COLO668 (cell line): ENCODE measurements around the gene MGMT.
"Not testable (repeated sequence)": the region's sequence is repeated elsewhere in the genome, so short reads cannot be mapped to it uniquely, and the experiment has no call there.

Experiments
- DNase-seq: peaks from one replicate; lab custom pipeline; 2025; ENCODE audit not compliant: unreplicated experiment; lab: John Stamatoyannopoulos, UW

The MGMT gene

DNA sequence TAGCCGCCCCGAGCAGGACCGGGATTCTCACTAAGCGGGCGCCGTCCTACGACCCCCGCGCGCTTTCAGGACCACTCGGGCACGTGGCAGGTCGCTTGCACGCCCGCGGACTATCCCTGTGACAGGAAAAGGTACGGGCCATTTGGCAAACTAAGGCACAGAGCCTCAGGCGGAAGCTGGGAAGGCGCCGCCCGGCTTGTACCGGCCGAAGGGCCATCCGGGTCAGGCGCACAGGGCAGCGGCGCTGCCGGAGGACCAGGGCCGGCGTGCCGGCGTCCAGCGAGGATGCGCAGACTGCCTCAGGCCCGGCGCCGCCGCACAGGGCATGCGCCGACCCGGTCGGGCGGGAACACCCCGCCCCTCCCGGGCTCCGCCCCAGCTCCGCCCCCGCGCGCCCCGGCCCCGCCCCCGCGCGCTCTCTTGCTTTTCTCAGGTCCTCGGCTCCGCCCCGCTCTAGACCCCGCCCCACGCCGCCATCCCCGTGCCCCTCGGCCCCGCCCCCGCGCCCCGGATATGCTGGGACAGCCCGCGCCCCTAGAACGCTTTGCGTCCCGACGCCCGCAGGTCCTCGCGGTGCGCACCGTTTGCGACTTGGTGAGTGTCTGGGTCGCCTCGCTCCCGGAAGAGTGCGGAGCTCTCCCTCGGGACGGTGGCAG, at the start of gene MGMT:
Gene MGMT (plus strand): TSS at position 539 of the 656 bp plus-strand sequence.
- DNase-seq: peak; percentile 86

DNA sequence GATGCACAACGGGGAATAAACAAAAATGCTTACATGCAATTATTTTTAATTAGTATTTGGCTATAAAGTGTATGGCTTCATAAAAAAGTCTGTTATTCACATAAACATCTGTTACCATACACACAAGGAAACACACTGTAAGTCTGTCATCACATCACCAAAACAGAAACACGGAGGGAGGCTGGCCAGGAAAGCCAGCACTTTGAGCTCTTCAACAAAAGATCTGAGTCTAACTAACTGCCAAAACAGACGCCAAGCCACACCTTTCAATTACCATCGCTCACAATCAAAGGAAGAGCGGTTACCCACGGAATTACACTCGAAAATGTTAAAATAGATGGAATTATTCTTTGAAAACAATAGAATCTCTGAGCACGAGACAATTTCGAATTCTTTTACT, 49.2 kb upstream of the MGMT start:
- DNase-seq: no peak

DNA sequence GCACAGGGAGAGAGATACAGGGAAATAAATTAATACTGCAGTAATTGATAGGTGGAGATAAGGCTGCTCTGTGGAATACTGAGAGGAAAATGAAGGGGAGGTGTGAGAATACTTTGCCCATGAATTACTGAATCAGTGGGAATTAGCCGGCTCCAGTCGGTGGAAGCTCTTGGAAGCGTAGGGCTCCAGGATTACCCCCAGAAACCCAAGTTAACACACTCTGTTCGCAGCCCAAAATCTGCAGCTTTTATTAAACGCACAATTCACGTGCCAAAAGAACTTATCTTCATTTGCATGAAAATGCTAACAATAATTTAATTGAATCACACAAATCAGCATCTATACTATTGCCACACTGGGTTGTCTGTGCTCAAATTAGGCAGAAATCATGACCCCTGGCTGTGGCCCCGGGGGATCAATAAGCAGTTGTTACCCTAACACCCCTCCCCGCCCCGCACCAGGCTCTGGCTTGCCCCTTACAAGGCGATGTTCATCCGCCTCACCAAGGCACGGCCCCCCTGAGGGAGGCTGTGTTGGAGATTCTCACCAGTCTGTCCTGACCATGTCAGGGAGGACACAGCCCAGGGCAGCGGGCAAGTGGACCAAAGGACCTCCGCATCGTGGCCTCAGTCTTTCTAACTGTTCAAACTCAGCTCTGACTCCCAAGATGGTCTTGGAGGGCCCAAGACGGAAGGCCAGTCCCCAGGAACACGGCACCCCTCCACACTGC, 48.4 kb upstream of the MGMT start:
- no peak for DNase-seq

DNA sequence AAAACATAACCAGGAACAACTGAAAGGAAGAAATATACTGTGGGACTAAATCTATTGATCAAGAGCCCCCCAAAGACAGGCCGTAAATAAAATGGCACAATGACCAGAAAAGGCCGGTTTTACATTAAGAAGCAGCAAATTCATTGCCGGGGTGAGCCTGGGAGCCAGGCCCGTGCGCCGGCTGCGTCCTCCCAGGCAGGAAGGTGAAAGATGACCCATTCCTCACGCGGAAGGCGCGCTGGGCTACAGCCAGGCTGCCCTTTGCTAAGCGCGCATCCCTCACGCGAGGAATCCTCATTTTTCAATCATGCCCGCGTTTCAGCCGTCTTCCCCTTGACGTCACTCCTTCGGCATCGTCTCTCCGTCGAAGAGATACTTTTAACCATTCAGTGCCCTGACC, 47.6 kb upstream of the MGMT start:
- DNase-seq: no peak

DNA sequence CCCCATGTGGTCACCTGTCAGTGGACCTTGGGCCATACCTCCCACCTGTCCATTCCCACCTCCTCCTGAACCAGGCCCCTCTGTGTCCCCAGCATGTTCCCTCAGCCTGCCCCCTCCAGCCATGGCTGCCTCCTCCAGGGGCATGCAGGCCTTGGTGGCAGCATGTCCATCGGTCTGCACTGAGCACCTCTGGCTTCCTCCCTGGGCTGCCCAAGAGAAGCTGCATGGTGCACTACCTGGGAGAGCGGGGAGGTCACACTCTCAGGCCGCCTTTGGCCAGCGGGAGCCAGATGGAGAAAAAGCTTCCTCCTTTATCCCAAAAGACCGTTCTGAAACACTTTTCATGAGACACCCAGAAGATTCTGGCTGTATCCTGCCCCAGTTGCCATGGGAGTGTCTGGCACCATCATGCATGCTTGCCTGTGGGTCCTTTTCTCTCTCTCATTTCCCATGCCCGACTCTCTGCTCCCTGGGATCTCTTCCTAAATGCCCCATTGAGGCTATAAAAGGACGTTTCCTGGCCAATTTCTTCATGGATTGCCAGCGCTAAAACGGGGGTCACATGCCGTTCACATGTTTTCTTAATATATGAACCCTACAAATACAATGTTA, 45.5 kb upstream of the MGMT start:
- no peak for DNase-seq

DNA sequence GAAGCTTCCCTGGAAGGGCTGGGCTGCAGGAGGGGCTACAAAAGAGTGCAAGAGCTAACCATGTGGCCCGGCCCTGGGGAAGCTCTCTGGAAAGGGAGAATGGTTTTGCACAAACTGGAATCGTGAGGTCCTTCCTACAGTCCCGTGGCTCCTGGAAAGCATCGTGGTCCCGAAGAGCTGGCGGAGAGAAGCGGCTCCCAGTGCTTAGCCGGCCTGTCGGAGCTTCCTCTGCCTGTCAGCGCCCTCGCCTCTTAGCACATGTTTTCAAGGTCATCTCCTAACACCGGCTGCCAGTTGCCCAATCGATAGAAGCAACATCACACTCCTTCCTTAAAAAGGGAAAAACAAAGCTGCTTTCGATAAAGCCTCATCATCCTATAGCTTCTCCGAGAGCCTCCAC, 42.1 kb upstream of the MGMT start:
- no peak for DNase-seq

DNA sequence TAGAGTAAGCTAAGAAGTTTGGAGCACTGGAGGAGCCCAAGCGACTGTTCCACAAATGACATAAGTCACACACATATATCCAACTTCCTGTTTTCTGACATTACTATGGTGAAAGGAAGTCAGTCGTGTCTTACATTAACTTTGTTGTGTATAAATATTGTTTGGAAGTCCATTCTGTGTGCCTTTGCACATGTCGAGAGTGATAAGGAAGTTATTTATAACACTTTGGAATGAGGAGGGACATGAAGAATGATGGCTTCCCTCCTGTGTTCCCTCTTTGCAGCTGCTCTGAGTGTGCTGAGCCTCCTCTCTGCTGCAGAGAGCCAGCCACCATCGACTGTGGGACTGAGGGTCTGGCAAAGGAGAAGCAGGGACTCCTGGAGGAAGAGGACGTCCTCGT, 40.4 kb upstream of the MGMT start:
- no peak for DNase-seq

DNA sequence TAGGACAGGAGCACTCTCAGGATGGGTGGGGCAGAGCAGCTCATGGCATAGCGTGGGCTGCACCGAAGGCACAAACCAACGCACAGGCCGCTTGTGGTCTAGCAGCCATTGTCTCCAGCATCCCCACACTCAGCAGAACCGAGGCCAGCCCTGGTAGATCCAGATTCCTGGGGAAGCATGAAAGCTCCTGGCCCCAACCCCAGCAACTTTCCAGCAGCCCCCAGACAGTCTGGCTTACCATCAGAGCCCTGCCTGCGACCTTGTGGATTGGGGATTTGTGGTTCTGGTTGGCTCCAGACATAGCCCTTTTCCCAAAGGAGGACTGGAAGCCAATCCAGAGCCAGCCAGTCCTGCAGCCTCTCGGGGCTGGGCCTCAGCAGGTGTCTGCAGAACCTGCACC, 33.8 kb upstream of the MGMT start:
- DNase-seq: no peak

DNA sequence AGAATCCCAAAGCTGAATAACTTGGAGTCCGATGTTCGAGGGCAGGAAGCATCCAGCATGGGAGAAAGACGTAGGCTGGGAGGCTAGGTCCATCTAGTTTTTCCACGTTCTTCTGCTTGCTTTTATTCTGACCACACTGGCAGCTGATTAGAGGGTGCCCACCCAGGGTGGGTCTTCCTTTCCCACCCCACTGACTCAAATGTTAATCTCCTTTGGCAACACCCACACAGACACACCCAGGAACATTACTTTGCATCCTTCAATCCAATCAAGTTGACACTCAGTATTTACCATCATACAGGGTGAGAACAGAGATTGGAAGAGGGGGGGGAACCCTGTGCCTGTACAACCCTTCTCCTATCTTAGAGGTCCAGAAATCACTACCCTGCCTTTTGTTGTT, 31.3 kb upstream of the MGMT start:
- not testable (repeated sequence) for DNase-seq

DNA sequence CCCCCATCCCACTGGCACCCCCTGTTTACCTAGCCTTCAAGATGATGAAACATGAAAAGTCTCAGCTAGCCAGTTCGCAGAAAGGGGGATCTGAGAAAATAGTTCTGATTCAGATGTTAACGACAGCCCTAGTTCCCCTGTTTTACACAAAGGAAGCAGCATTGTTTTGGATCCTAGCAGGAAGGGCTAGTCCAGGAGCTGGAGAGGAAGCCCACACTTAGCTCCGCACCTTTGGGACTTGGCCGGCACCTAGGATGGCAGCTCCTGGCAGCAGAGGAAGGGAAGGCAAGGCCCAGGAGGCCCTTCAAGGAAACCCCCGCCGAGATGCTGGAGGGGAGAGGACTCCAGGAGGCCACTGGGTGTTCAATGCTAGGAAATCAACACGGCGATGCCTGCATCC, 29.0 kb upstream of the MGMT start:
- no peak for DNase-seq

DNA sequence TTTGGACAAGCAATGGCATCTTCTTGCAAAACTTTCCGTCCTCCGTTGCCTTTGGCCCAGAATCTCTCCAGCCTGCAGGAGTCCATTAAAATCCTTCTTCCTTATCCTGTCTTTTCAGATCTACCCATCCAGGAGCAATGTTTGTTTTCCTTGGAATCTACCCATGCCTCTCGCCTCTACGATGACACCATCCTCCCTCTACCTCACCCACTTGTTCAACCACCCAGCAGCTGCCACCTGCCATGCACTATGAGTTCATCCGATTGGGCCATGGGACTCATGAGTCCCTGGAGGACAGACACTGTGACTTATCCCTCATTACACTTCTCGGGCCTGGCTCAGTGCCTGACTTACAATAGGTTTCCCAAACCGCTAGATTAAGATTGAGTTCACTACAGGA, 26.8 kb upstream of the MGMT start:
- no peak for DNase-seq

DNA sequence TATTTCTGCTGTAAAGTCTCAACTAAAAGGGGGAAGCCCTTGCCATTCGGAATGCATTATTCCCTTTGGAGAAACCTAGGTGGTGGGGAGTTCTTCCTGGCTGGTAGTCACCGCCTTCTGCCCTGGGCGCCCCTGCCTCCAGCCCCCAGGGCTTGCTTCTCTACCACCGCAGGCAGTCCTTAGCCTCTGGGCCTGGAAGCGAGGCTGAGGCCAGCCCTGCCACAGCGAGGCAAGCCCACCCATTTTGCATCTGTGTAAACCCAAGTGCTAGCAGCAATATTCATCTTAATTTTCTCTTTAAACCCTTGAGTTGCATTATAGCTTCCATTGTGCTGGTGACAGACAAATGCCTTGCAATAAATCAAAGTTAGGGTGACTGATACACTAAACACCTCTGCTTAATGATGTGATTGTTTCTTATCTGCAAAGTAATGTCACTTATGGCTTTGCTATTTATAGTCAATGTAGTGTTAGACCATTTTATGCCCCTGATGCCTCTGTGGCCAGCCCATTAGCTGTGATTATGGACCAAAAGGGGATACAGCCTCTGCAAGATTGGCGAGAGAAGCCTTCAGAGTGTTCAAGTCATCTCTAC, 26.2 kb upstream of the MGMT start:
- no peak for DNase-seq

DNA sequence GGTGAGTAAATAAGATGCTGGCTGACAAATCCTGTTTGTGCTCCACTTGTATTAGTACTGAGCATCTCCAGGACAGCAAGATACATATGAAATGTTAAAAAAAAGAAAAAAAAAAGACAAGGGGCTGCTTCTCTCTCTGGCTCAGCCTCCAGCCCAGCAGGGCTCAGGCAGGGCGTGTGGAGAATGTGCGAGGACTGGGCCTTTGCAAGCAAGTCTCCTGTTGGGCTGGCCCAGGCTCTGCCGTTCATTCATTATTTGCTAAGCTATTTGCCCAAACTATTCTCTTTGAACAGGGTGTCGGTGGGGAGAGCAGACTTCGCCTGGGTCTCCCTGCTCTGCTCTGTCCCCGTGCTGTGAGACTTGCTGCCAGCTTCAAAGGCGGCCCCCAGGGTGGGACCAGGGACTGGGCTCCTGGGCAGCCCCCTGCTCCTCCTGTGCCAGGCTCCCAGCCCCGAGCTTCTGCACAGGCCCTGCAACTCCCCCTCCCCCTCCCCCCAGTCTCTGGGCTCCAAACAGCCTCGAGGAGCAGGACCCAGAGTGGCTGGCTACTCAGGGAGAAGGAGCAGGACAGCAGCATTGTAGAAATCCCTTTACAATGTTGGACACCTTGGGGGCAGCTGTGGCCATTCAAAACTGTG, 25.6 kb upstream of the MGMT start:
- no peak for DNase-seq

DNA sequence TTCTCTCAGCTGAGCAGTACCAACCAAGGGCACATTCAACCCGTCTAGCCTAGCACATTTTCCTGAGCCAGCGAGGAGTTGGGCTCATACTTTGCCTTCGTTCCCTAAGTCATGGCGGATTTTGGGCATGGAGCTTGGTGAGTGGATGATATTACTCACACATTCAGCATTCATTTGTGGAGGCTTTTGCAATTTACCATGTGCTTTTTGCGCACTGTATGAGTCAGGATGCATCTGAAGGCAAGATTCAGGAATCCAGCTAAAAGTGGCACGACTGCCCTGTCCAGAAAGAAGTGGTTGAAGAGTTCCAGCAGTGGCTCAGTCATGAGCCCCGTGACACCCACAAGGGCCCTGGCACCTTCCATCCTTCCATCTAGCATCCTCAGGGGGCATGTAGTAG, 24.2 kb upstream of the MGMT start:
- DNase-seq: no peak

DNA sequence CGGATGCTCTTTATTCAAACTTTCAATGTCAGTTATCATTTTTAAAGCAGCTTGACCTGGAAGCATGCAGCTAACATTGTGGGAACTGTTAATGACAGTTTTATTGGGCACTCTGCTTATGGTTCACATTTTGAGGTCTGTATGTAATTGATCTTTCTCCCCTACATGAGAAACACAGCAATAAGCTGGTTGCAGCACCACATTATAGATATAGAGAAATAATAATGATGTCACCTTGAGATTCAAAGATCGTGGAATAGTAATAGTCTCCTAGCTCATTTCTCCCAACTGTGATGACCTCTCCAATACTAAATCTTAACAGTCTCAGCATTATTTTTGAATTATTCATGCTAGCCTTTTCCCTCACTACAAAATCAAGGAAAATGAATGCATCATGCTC, 22.7 kb upstream of the MGMT start:
- no peak for DNase-seq

DNA sequence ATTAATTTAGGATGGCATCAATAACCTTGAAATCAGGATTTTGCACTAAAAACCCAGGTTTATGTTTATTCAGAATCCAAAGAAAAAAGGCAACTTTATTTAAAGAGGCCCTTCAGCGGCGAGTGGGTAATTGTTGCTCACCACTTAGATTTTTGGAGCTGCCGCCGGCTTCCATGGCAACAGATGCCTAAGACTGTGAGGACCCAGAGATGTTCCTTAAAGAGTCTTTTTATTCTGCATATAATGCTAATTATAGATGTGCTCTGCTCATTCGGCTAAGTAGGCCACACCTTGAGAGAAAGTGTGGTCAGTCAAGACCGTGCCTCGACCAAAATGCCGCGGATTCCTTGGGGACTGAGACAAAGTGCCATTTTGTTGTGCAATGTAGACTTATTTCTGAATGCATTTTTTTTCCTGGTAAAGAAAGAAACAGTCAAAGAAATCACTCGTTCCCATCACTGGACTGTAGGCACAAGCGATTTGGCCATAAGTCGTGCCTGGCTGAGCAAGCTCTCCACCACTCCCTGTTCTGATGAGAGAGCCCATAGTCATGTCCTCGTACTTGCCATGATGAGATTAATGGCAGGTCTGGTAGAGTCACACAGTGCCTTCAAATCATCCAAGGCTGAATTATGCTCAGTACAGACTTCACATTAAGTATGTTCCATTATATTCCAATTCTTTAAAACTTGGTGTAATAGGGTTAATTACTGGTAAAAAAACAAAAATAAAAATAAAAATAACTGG, 21.4 kb upstream of the MGMT start:
- no peak for DNase-seq

DNA sequence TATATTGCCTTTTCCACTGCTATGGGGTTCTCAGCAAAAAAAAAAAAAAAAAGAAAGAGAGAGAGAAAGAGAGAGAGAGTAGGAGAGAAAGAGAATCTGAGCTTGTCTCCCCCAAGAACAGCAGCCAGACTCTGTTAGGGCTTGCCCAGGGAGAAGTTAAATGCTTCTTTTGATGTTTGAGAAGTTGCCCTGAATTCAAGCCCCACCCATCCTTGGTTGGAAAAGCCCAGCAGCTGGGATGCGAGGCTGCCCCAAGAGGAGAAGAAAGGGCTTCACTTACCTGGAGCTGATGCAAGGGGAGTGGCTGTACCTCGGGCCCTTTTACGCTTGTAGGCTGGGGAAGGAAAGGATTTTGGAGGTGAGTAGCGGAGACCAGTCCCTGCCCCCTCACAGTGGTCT, 20.9 kb upstream of the MGMT start:
- no peak for DNase-seq

DNA sequence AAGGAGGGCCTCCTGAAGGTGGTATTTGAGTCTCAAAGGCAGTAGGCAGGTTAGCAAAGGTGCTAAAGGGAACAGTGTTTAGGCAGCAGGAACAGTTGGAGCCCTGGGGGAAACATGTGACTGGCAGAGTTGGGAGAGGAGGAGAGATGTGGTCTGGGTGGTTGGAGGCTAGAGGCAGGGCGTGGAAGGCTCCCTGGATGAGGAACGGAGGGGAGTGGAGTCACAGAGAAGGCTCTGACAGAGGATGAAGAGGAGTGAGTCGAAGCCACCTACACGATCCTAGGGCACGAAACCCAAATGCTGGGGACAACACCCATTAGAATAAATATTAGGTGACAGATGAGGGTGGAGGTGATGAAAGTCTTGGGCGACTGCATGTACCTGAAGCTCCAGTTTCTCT, 19.6 kb upstream of the MGMT start:
- no peak for DNase-seq

DNA sequence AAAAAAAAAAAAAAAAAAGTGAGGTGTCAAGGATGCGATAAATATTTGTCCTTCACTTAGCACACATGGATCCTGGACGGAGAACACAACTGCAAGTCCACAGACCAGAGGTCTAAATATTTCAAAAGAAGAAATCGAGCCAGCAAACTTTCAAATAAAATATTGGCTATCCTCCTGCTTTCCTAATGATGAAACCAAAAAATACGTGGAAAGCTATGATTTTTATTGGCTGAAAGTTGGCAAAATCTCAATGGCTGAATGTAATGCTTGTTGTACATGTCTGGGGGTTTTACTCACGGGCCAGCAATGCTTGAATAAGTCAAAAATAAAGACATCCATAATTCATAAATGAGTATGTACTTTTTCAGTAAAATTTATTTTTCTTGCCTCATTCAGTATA, 19.0 kb upstream of the MGMT start:
- DNase-seq: no peak

DNA sequence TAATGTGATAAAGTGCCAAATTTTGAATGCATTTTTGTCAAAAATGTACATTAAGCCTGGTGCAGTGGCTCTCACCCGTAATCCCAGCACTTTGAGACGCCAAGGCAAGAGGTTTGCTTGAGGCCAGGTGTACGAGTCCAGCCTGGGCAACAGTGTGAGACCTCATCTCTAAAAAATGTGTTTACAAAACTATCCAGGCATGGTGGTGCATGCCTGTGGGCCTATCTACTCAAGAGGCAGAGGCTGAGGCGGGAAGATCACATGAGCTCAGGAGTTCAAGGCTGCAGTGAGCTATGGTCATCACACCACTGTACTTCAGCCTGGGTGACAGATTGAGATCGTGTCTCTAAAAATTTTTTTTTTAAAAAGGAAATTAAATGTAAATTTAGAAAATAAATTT, 18.5 kb upstream of the MGMT start:
- no peak for DNase-seq

DNA sequence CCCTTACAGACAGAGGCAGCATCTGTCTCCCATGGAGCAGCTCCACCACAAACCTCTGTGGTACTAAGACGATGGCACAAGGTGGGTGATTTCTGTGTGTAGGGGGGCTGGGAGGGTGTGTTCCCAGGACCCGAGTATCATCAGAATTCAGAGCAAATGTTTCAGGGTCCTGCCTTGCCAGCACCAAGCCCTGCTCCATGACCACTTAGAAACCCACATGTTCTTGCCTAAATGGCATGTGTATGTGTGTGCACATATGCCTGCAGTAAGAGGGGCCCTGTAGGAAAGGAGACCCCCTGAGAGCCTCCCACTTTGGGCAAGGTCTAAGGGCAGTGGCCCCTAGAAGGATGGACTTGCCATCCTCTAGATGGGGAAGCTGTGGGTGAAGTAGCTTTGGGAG, 17.1 kb upstream of the MGMT start:
- DNase-seq: no peak
